ENCODE results near the gene HYCC1.

Gene HYCC1

GRCh38 chr7:23022258-23022769, 8.4 kb upstream of the HYCC1 start:
- no peak for DNase-seq (ENCODE audit: low read depth)
- H3K4me3 ChIP-seq (ENCODE audit: low read depth, low read length): no peak overlapping the region
- TF ChIP-seq, protein P1, sequence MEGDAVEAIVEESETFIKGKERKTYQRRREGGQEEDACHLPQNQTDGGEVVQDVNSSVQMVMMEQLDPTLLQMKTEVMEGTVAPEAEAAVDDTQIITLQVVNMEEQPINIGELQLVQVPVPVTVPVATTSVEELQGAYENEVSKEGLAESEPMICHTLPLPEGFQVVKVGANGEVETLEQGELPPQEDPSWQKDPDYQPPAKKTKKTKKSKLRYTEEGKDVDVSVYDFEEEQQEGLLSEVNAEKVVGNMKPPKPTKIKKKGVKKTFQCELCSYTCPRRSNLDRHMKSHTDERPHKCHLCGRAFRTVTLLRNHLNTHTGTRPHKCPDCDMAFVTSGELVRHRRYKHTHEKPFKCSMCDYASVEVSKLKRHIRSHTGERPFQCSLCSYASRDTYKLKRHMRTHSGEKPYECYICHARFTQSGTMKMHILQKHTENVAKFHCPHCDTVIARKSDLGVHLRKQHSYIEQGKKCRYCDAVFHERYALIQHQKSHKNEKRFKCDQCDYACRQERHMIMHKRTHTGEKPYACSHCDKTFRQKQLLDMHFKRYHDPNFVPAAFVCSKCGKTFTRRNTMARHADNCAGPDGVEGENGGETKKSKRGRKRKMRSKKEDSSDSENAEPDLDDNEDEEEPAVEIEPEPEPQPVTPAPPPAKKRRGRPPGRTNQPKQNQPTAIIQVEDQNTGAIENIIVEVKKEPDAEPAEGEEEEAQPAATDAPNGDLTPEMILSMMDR (IDR thresholded peaks at IDR 0.05; ENCODE audit: low read depth, low read length, missing control alignments): no peak

DNA sequence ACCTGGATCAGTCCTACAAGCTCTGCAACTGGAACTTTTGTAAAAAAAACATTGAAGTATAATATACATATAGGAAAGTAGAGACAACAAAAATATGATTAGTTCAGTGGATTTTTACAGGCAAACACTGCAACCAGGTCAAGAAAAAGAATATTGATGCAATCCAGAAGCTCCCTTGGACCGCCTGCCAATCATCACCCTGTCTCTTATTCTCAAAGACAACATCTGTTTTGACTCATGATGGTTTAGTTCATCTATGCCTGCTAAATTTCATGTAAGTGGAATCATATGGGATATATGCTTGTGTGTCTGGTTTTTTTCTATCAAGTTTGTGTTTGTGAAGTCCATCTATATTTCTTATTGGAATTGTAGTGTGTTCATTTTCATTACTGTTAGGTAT, 7.7 kb upstream of the HYCC1 start:
- TF ChIP-seq, protein P1 (IDR thresholded peaks at IDR 0.05; ENCODE audit: low read depth, low read length, missing control alignments): no peak
- DNase-seq (ENCODE audit: low read depth): no peak
- no peak overlapping the region for H3K4me3 ChIP-seq (ENCODE audit: low read depth, low read length)

- DNase-seq (ENCODE audit: low read depth): no peak
- no peak overlapping the region for H3K4me3 ChIP-seq (ENCODE audit: low read depth, low read length)
- TF ChIP-seq, protein P1 (IDR thresholded peaks at IDR 0.05; ENCODE audit: low read depth, low read length, missing control alignments): no peak
Observed at GRCh38 chr7:23020742-23021401, 6.9 kb upstream of the HYCC1 start.

DNA sequence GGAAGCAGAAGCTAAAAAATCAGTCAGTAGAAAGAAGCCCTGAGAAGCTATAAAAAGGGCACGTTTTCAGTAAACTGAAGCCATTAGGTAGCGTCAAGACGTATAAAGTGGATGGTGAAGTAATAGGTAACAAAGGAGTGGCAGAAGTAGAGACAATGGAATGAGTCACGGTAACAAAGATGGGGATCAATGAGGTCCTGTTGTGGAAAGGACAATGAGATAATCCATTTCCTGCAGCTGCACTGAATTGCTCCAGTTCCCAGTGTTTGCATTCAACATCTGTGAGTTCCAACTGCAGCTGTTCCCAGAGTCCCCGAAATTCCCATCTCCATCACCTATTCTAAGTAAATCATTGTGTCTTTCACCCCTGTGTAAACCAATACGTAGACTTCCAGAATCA, 4.8 kb upstream of the HYCC1 start:
- TF ChIP-seq, protein P1 (IDR thresholded peaks at IDR 0.05; ENCODE audit: low read depth, low read length, missing control alignments): no peak
- no peak for DNase-seq (ENCODE audit: low read depth)
- no peak overlapping the region for H3K4me3 ChIP-seq (ENCODE audit: low read depth, low read length)

- DNase-seq (ENCODE audit: low read depth): no peak
- TF ChIP-seq, protein P1 (IDR thresholded peaks at IDR 0.05; ENCODE audit: low read depth, low read length, missing control alignments): no peak
- H3K4me3 ChIP-seq (ENCODE audit: low read depth, low read length): no peak overlapping the region
Observed at GRCh38 chr7:23017309-23017708, 3.4 kb upstream of the HYCC1 start.

- H3K4me3 ChIP-seq (ENCODE audit: low read depth, low read length): no peak overlapping the region
- DNase-seq (ENCODE audit: low read depth): no peak
- TF ChIP-seq, protein P1 (IDR thresholded peaks at IDR 0.05; ENCODE audit: low read depth, low read length, missing control alignments): no peak
Observed at GRCh38 chr7:23016345-23017253, 2.7 kb upstream of the HYCC1 start.

All from GM12864 (cell line).